AG04450 (cell line): ENCODE results near the gene ZFX. TPM values are rescaled to one million over a fixed set of nuclear protein-coding genes. Genes with fewer than 3 reads are reported as not detected.

Experiments used
- CTCF ChIA-PET: fragments of 300-600, 350-600 bp; formaldehyde crosslinking; extraction: SDS; loops from one replicate; lab custom pipeline; 2022; ENCODE audit warnings: antibody characterized with exemption, inconsistent platforms; lab: Charles Lee
- POLR2A ChIA-PET: fragments of 350-600 bp; formaldehyde crosslinking; extraction: SDS; loops from one replicate; lab custom pipeline; 2021; ENCODE audit warnings: antibody characterized with exemption, inconsistent platforms; lab: Yijun Ruan, JAX
- DNase-seq: peaks from one replicate; pipeline ENCODE4 v3.0.0-alpha.2; 2011; ENCODE audit warnings: low read depth, low spot score
- H3K27ac ChIP-seq: one replicate; pipeline ENCODE4 v1.5.1; 2012; ENCODE audit warnings: low read depth, low read length, control low read depth
- H3K27me3 ChIP-seq: one replicate; pipeline ENCODE4 v1.6.0; 2012; ENCODE audit warnings: low read length; ENCODE audit not compliant: control insufficient read depth, insufficient read depth
- H3K4me3 ChIP-seq: 2 replicates; pipeline ENCODE4 v1.5.1; 2011; ENCODE audit warnings: mild to moderate bottlenecking, low read depth, low read length, control low read depth
- H3K9me3 ChIP-seq: 2 replicates; pipeline ENCODE4 v1.5.1; 2012; ENCODE audit warnings: low read length; ENCODE audit not compliant: control insufficient read depth, insufficient read depth
- CTCF ChIP-seq: IDR thresholded peaks from 2 replicates; pipeline ENCODE4 v1.5.1; 2011; ENCODE audit warnings: low read depth, low read length, control low read depth, inconsistent platforms
- polyA plus RNA-seq: library from polyadenylated mRNA; depleted of rRNA; stranded (reverse); fragments of >200 nt; gene quantifications from 2 replicates; pipeline ENCODE4 v1.2.3, GENCODE V29; 2011

The ZFX gene
- polyA plus RNA-seq, 1 experiment = 23.1 TPM

GRCh38 chrX:24184018-24184417 is 34.5 kb downstream of the ZFX start:
- Histone ChIP-seq H3K9me3 (no peaks in the 10 kb centered on the region), H3K27ac (no peak overlapping the region), H3K27me3 (no peaks in the 10 kb centered on the region), H3K4me3 (no peak overlapping the region)
- CTCF ChIA-PET = no interaction called here
- TF ChIP-seq CTCF = no peak
- POLR2A ChIA-PET = no interaction called here
- DNase-seq = no peak

- Histone ChIP-seq H3K4me3 (no peak overlapping the region), H3K27ac (no peak overlapping the region), H3K9me3 (no peaks in the 10 kb centered on the region), H3K27me3 (no peaks in the 10 kb centered on the region)
- DNase-seq = no peak
- ChIA-PET CTCF (interaction anchor here (1.0 kb wide), 1 partner anchor 14 kb away, joined by 7 read pairs; no protein-coding TSS in a partner anchor), POLR2A (no interaction called here)
- TF ChIP-seq CTCF = no peak
These were observed 37.0 kb downstream of the ZFX start for GRCh38 chrX:24186483-24186882.

GRCh38 chrX:24186986-24187385 is 37.5 kb downstream of the ZFX start:
- CTCF ChIA-PET = interaction anchor here (1.0 to 1.8 kb wide), 2 partner anchors 15 to 56 kb away, joined by 3 to 7 read pairs; no protein-coding TSS in a partner anchor
- no peak for TF ChIP-seq CTCF
- H3K9me3 ChIP-seq = no peaks in the 10 kb centered on the region
- POLR2A ChIA-PET = no interaction called here
- no peak overlapping the region for H3K27ac ChIP-seq
- no peaks in the 10 kb centered on the region for H3K27me3 ChIP-seq
- no peak for DNase-seq
- H3K4me3 ChIP-seq = no peak overlapping the region

- no peak for DNase-seq
- Histone ChIP-seq H3K4me3 (no peak overlapping the region), H3K27ac (no peak overlapping the region), H3K9me3 (no peaks in the 10 kb centered on the region), H3K27me3 (no peaks in the 10 kb centered on the region)
- ChIA-PET CTCF (no interaction called here), POLR2A (no interaction called here)
- TF ChIP-seq CTCF = no peak
These were observed 40.0 kb downstream of the ZFX start for GRCh38 chrX:24189490-24189889.

- peak; percentile 24 for DNase-seq
- ChIA-PET CTCF (interaction anchor here (0.5 kb wide), 1 partner anchor 137 kb away, joined by 5 read pairs; no protein-coding TSS in a partner anchor), POLR2A (interaction anchor here (0.6 to 1.3 kb wide), 2 partner anchors 19 to 97 kb away, joined by 4 to 8 read pairs; no protein-coding TSS in a partner anchor)
- H3K9me3 ChIP-seq = no peaks in the 10 kb centered on the region
- peak overlapping the region; percentile 39 for H3K27ac ChIP-seq
- no peak overlapping the region for H3K4me3 ChIP-seq
- no peak for TF ChIP-seq CTCF
- H3K27me3 ChIP-seq = no peaks in the 10 kb centered on the region
These were observed 41.1 kb downstream of the ZFX start for GRCh38 chrX:24190500-24191156.
